Measurements from ENCODE around the gene PFKP. TPM values are rescaled to one million over a fixed set of nuclear protein-coding genes. Genes with fewer than 3 reads are reported as not detected.

PFKP gene
- total RNA-seq, 1 donor from 2014 or later: 23.5 TPM

GRCh38 chr10:3046981-3047547 is 20.3 kb upstream of the PFKP start:
- no peak for TF ChIP-seq CTCF (IDR thresholded peaks at IDR 0.05)
- Histone ChIP-seq H3K4me3 (no peak overlapping the region), H3K36me3 (no peaks in the 10 kb centered on the region), H3K27me3 (ENCODE audit: low read depth) (peaks cover 4% of the 10 kb centered on the region), H3K27ac (no peak overlapping the region), H3K9me3 (no peaks in the 10 kb centered on the region), H3K4me1 (peaks cover 13% of the 10 kb centered on the region)
- intact Hi-C loops (cut with DNase I): no loop called here
- DNase-seq (no peak), ATAC-seq (no peak)

- Histone ChIP-seq H3K36me3 (no peaks in the 10 kb centered on the region), H3K9me3 (no peaks in the 10 kb centered on the region), H3K27me3 (ENCODE audit: low read depth) (peaks cover 4% of the 10 kb centered on the region), H3K27ac (no peak overlapping the region), H3K4me1 (peaks cover 13% of the 10 kb centered on the region), H3K4me3 (no peak overlapping the region)
- DNase-seq (no peak), ATAC-seq (no peak)
- intact Hi-C loops (cut with DNase I): no loop called here
- TF ChIP-seq CTCF (IDR thresholded peaks at IDR 0.05): no peak
Measured at GRCh38 chr10:3047596-3047995, 19.8 kb upstream of the PFKP start.

- Histone ChIP-seq H3K27me3 (ENCODE audit: low read depth) (peaks cover 4% of the 10 kb centered on the region), H3K36me3 (no peaks in the 10 kb centered on the region), H3K4me1 (peaks cover 13% of the 10 kb centered on the region), H3K9me3 (no peaks in the 10 kb centered on the region), H3K4me3 (no peak overlapping the region), H3K27ac (no peak overlapping the region)
- DNase-seq: no peak
- TF ChIP-seq CTCF (IDR thresholded peaks at IDR 0.05): no peak
- intact Hi-C loops (cut with DNase I): no loop called here
- ATAC-seq: no peak
Measured at GRCh38 chr10:3048119-3049019, 19.0 kb upstream of the PFKP start.

- H3K4me3 ChIP-seq: no peak overlapping the region
- H3K36me3 ChIP-seq: no peaks in the 10 kb centered on the region
- no peak for TF ChIP-seq CTCF (IDR thresholded peaks at IDR 0.05)
- H3K4me1 ChIP-seq: no peaks in the 10 kb centered on the region
- no peaks in the 10 kb centered on the region for H3K9me3 ChIP-seq
- no peak overlapping the region for H3K27ac ChIP-seq
- no peak for ATAC-seq
- no peak for DNase-seq
- H3K27me3 ChIP-seq (ENCODE audit: low read depth): peaks cover 4% of the 10 kb centered on the region
- intact Hi-C loops (cut with DNase I): no loop called here
Measured at GRCh38 chr10:3051692-3052091, 15.7 kb upstream of the PFKP start.

GRCh38 chr10:3053155-3053554 is 14.2 kb upstream of the PFKP start:
- no peak overlapping the region for H3K27ac ChIP-seq
- TF ChIP-seq CTCF (IDR thresholded peaks at IDR 0.05): no peak

More at GRCh38 chr10:3053155-3053554, 14.2 kb upstream of the PFKP start:
- no peak for ATAC-seq
- Histone ChIP-seq H3K9me3 (no peaks in the 10 kb centered on the region), H3K4me3 (no peak overlapping the region), H3K4me1 (no peaks in the 10 kb centered on the region), H3K27me3 (ENCODE audit: low read depth) (no peaks in the 10 kb centered on the region), H3K36me3 (no peaks in the 10 kb centered on the region)
- no peak for DNase-seq
- intact Hi-C loops (cut with DNase I): no loop called here

Measured in lower lobe of right lung (tissue), 2 donors.